Activated T-cell treated with anti-CD3 and anti-CD28 coated beads for 1 hour (primary cell): ENCODE data around the gene GLI2.

Experiments used
- DNase-seq: peaks from one replicate; pipeline ENCODE4 v3.0.0-alpha.2; 2020; ENCODE audit warnings: low read depth

Gene GLI2

DNA sequence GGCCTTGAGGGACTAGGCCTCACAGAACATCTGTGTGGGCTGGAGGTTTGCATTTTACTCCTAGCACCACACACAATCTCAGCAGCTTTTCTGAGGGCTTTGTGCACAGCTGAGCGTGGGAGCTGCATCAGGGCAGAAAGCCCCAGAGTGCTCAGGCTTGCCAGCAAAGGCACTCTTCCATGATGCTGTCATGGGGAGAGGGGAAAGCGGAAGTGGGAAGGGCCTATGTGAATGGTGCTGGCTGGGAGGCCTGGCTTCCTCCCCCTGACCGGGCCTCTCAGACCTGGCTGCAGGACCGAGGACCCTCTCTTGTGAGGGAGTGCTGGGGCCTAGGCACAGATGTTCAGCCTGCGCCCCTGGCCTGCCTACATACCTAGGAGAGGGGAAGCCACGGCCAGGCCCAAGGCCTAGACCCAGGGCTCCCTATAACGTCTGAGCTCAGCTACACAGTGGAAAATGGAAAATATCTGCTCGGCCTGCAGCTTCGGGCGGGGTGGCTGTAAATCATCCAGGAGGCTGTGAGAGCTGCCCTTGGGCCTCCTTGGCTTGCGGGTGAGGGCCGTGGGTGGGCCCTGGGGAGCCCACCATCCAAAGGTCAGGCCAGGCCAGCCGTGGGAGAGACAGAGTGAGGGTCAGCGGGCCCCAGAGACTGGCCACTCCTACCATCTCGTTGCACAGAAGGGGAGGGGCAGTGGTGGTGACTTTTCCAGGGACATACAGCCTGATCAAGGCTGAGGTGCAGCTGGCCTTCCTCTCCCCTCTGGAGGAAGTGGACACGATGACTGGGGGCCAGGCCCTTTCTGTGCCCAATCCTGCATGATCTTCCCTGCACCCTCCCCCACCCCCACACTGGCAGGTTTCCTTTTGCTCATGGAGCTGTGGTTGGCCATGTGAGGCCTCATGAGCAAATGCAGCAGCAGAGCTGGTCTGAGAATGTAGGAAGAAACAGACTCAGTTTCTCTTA is 22.8 kb downstream of the GLI2 start:
- DNase-seq = no peak

DNA sequence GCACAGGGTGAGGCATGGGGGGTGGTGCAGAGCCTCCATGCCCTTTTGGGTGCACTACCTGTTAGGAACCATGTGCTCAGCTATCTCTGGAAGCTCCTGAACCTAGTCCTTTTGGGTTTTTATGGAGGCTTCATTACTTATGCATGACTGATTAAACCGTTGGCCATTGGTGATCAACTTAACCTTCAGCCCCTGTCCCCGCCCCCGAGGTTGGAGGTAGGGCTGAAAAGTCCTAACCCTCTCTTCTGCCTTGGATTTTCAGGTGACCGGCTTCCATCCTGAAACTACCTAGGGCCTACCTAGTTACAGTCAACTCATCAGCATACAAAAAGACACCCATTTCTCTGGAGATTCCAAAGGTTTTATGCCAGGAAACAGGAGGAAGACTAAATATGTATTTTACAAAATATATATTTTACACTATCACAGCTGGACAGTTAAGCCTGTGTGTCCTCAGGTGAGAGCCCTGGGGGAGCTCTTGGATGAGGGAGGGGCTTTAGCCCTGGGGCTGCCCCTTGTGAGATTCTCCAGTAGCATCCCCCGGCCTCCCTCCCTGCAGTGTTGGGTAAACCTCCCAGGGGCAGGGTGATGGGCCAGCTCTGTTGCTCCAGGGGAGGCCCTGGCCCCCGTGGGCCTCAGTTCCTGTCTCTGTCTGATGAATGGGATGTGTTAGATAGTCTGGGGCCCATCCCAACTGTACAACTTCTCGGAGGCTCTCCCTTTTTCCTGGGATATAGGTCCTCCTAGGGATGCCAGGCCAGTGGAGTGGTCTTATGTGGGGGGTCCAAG is 24.1 kb downstream of the GLI2 start:
- no peak for DNase-seq

DNA sequence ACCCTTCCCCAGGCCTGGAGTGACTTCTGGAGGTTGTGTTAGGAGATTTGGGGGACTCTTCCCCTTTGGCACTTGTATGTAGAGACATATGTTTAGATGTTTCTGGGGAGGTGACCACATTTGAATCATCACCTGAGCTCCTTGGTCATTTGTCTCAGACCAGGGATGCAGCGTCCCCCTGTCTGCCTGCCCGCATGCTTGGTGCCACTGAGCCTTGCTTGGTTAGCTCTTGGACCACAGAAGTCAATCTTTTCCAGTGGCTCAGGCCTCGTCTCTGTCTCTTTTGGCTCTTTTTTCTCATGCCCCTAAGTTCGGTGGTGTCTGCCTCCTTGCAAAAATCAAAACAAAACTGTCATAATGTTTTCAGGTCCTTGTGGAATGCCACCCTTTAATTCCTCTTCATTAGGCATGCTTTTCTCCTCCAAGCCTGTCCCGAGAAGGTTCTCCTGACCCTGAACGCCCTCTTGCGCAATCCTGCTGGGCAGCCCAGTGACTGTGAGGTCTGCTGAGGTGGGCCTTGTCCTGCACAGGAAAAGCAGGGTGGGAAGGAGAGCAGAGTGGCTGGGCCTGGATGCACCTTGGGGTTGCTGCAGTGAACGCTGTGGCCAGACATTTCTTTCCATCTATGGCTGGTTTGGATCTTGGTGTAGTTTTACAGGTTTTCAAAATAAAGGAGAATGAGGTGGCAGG is 24.9 kb downstream of the GLI2 start:
- DNase-seq = no peak

DNA sequence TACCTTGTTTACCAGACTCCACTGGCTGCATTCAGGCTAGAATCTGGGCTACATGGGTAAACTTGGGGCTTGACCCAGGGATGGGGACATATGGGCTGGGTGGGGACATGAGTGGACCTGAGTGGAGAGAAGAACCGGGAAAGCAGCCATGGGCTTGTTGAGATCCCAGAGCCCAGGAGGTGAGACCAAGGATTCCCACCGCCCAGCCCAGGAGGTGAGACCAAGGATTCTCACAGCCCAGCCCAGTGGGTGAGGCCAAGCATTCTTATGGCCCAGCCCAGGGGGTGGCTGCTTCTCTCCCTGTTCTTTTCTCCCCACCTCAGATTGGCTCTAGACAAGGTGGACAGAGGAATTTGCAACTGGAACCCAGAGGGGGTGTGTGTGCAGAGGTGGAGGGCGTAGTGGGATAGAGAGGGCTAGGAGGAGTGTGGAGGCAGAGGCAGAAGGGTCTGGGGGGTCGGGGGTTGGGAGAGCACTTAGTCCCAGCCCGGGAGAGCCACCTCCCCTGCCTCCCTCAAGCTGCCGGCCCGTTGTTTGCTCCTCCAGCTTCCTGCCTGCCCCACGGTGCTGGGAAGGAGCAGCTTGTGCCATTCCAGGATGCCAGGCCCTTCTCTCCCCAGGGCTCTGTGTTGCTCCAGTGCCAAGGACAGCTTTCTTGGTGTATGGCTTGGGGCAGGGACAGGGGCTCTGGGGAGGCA is 25.6 kb downstream of the GLI2 start:
- DNase-seq = no peak

DNA sequence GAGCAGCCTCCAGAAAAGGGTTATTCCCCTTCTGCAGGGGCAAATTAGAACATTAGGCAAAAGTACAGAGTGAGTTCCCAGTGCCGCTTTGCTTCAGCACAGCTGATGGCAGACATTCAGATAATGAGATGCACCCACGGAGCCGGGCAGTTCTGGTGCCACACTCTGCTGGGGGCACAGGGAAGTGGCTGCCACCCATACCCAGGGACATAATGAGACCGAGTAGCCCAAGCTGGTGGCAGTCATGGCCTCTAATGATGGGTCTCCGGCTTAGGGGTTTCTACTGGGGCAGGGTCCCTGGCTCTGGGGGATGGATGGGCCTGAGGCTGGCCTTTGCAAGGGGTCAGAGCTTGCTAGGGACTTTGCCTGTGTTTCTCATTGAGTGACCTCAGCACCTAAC is 26.2 kb downstream of the GLI2 start:
- no peak for DNase-seq

DNA sequence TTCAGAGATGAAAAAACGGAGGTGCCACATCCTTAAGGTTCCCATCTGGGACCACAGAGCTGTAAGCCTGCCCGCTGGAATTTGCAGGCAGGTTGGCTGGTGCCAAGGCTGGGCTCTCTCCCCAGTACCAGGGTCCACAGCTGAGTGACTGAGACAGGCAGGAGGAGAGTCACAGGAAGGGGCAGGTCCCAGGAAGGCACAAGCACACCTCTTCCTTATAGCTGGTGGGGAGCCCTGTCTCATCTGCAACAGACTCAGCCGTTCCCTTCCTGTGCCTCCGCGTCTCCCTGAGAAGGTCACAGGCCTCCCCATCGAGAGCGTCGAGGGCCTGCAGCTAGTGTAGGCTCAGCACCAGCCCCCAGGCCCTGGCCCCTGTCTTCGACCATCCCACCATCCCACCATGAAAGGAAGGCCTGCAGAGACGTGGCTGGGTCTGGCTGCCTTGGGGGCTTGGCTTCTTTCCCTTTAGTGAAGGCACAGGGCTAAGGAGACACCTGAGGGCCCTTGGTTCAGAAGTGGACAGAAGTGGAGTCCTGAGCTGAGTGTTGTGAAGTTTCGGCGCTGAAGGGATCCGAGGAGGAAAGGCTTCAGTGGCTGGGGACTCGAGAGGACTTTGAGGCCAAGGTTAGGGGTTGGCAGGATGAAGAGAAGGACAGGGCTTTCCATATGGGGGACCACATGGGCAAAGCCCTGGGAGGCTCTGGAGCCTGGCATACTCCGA is 26.8 kb downstream of the GLI2 start:
- no peak for DNase-seq

DNA sequence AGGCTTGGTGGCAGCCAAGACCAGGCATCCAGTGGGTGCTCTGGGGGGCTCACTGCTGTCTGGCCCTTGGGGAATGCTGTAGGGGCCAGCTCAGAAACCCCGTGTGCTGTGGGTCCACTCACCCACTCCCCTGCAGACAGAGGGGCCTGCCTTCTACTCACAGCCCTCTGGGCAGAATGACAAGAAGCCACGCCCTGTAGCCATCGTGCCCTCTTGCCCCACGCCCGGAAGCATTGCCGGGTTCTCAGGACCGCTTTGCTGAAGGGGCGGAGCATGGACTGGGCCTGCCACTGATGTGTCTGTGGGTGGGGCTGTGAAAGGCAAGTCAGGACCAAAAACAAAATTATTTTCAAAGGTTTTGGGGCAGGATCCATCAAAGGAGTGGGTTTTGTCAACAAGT is 27.8 kb downstream of the GLI2 start:
- DNase-seq = no peak

DNA sequence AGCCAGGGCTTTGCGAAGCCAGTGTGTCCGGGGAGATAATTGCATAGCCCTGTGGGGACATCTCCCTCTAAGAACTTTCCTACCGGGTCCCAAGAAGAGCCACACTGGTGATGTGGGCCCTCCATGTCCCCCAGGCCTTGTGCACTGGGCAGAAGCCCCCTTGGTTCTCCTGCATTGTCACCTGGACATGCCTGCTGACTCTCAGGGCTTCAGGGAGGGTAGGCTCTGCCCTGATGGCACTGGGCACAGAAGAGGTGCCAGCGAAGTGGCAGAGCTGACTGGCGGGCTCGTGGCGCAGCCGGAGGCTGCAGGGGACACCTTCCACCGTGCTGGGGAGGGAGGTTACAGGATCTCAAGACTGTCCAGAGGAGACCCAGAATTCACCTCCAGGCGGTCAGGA is 28.3 kb downstream of the GLI2 start:
- DNase-seq = no peak

DNA sequence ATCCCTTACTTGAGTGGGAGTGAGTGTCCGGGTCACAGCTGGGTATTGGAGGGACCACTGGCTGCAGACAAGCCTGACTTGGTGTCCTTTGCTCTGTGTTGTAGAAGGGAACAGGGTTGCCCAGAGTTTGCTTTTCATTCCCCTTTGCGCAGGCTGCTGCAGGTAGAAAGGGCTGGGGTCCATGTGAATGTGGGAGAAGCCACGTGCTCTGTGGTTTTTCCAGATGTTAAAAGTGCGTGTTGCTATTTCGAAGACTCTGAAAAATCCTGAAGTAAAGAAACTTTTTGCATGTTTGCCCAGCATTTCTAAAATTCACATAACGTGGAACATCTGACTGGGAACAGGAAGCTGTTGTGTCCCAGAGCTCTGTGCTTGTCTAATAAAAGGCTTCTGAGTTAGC is 28.8 kb downstream of the GLI2 start:
- no peak for DNase-seq

DNA sequence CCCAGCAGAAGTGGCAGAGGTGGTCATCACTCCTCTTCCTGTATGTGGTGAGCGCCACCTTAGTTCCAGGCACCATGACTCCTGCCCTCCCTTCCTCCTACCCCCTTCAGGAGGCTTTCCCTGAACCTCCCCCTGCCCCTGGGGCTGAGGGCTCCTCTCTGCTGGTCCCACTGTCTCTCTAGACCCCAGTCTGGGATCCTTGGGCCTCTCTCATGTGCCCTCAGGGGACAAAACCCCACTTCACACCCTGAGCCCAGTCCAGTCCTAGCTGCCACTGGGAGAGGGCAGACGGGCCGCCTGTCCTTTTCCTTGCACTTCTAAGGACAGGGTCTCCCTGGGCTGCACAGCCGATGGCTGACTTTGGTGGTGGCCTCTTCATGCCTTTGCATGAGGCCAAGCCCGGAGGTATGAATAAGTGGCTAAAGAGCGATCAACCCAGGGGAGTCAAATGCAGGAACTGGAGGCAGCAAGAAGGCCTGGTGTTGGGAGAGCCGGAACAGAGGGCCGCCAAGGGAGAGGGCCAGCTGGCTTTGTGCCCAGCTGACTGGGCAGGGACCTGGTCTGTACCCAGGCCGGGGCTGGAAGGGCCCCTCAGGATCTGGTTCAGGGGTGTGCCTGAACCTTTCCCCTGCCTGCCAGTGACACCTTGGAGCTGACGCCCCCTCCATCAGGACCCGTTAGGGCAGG is 29.5 kb downstream of the GLI2 start:
- no peak for DNase-seq

DNA sequence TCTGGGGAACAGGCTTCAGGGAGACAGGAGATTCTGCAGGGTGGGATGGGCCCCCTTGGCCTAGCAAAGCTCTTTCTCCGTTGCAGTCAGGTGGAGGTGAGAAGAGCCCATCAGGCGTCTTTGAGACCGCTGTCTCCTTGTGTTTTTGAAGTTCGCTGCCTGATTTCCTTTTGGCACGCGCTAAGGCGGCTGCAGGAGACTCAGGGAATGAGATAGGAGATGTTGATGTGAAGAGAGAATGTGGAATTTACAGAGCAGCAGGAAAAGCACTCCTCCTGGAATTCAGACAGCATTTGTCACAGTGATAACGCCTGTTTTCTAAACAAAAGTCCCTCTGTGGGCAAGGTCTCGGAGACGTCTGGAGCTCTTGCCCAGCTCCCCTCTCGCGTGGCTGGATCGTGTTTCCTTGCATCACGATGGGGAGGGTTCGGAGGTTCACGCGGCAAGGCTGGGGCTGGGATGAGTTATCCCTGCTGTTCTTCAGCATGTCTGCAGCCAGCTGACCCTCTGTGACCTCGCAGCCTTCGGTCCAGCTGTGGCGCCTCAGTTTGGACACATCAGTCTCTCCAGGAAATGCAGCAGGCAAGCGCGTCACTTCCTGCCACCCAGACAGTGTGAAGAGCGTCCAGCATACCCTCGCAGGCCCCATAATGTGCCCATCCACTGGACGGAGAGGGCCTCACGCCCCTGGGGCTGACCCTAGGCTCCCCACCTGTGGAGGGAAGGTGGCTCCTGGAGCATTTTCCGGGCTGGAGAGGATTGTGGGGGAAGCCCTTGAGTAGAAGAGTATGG is 30.2 kb downstream of the GLI2 start:
- DNase-seq = no peak

DNA sequence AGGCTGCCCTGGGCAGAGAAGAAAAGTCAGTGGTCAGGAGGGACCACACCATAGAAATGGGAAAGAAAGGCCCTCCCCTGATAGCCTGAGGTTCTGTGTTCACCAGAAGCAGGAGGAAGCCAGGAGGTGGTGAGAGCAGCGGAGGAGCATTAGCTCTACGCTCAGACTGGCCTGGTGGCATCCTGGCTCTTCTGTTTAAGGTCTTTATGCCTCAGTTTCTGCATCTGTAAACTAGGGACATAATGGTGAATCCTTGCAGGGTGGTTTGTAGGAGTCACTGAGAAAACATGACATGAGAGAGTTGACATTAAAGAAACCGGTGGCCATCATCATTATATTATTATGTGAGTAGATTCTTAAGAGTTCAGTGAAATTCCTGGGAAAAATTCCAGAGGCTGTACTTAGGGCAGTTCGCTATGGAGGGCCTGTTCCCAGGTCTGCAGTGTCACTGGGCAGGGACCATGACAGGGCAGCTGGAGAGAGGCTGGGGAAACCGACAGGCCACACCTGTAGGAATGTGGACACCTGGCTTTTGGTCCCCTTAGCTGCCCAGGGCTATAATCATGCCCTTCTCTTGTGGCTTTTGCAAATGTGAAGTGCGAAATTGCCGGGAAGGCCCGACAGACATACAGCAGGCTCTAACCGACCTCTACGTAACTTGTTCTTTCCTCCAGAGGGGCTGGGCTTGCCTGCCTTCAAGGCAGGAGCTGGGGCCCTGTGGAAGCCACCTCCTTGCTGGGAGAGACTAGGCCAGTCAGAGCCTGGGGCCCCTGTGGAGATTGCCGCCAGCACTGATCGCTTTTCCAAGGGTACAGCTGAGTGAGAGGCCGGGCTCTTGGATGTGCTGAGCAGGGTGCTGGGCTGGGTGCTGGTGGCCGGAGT is 31.0 kb downstream of the GLI2 start:
- DNase-seq = no peak

DNA sequence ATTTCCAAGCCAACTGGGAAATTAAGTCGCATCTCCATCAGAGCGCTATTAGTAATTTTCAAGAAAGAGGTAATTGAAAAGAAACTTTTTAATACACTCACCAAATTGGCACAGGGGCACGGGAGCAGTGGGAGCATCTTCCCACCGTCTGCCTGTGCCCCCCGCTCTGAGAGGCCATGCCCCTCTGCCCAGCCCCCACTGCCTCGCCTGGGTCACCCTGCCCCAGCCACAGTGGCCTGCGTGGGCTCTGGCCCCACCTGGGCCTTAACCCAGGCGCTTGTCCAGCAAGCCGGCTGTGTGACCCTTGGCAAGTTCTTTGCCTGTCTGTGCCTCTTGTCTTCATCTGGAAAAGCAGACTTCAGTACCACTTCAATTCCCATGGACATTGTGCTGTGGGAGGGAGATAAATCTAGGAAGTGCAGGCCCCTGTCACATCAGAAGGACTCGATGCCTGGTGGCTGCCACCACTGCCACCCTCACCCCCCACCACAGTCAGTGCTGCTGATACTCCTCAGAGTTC is 31.9 kb downstream of the GLI2 start:
- DNase-seq = no peak

DNA sequence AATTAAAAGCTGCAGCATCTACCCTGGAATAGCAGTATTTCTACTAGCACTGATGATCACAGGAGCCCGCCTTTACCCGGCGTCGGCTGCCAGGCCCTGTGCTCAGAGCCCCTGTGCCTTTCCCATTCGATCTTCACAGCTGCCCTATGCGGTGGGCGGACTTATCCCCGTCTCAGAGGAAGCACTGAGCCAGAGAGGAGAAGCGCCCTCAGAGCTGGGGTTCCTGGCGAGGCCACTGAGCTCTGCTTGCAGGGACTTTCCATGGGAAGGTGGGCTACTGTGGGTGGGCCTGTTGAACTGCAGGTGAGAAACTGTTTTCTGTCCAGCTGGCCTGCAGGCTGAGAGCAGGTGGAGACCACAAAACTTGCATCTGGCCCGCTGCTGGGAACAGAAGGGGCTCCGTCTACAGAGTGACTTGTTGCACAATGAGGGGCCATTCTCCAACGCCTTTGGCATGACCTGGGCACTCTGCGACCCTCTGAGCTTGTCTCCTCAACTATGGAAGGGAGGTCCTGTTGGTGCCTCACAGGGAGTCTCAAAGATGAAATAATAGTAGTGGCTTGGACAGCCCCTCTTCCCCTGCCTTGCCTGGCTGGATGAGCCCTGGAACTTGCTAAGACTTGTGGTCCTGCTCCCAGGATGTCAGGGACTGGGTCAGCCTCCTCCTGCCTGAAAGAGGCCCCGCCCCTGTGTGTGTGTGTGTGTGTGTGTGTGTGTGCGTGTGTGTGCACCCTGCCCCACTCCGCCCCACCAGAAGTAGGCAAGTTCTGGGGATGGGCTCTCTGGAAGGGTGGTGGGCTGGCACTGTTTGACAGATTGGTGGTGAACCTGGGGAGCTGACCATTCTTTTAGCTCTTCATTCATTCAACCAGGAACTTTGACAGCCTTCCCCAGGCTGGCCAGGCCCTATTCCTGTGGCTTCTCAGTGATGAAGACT is 32.7 kb downstream of the GLI2 start:
- no peak for DNase-seq

DNA sequence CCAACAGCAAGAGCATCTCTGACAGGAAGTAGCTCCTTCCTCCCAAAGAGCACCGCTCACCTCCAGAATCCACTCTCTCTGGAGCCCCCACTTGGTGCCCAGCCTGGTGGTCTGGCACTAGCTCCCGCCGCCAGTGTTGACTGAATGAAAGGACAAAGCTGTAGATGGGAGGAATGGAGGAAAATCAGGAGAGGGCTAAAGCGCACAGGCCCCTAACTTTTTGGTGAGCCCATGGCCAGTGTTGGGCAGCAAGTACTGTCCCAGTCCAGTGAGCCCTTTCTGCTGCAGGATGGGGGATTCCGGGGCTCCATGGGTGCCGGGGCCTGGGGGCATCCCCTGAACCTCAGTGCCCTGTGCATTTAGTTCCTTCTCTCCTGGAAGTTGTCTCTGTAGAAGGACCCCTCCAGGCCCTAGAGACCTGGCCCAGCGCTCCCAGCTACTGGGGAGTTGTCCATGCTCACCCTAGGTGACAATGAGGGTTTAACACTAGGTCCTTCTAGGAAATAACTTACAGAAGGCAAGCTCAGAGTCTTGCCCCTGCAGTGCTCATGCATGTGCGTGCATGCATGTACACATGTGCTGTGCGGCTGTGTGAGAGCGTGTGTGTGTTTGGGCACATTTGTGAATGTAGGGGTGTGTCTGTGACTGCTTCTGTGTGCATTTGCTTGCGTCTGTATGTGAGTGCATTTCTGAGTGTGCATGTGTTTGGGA is 33.6 kb downstream of the GLI2 start:
- DNase-seq = no peak

DNA sequence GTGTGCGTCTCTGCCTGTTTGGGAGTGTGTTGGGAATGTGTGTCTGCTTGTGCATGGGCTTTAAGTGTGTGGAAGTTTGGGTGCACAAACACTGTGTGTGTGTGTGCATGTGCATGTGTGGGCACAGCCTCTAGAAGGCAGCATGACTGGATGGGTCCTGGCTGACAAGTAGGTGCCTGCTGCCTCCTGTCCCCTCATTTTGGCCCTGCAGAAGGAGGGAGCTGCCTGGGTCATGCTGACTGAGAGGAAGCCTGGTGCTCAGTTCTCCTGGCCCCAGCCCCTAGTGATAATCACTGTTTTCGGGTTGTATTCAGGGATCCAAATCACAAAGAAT is 34.1 kb downstream of the GLI2 start:
- DNase-seq = no peak

DNA sequence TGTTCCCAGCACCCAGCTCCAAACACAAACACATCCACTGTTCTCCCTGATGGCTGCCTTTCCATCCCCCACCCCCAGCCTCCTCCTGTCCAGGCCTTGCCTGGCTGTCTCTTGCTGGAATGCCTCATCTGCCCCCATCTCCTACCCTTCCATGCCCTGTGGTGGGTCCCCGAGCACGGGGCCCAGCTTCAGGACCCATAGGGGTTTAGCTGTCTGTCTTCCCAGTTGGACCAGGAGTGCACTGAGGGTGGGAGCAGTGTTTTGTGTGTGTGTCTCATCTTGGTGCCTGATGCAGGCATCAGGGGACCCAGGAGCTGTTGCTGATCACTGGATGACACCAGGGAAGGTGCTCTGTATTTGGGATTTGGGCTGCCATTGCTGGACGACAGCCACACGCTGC is 34.5 kb downstream of the GLI2 start:
- no peak for DNase-seq
